Fibroblast of the conjunctiva (primary cell): ENCODE results near the gene PATZ1.
"Not testable (repeated sequence)": the region's sequence is repeated elsewhere in the genome, so short reads cannot be mapped to it uniquely, and the experiment has no call there.

Source experiments
- DNase-seq: peaks from one replicate; pipeline ENCODE4 v3.0.0-alpha.2; 2010; ENCODE audit warnings: low read depth

PATZ1 gene

GRCh38 chr22:31346255-31346732 lies at the start of gene PATZ1:
PATZ1 (minus strand) TSS chr22:31346346; CDS start chr22:31345602, 744 bp downstream.
- DNase-seq, result peak; percentile 68

DNA sequence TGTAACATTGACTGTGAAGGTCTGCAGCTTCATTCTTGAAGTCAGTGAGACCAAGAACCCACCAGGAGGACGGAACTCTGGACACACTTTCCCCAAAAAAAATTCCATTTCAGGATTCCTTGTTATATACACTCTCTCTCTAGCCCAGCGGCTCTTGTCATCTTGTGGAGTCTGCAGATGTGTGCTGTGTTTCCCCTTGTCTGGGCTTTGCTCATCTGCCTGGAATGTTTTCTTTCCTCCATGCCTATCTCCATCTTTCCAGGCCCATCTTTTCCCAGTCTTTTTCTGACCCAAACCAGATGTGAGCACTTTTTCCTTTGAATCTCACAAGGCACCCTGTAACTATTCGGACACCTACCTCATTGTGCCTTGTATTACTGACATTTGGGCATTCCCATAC lies 48.2 kb upstream of the PATZ1 start:
- DNase-seq, result no peak

DNA sequence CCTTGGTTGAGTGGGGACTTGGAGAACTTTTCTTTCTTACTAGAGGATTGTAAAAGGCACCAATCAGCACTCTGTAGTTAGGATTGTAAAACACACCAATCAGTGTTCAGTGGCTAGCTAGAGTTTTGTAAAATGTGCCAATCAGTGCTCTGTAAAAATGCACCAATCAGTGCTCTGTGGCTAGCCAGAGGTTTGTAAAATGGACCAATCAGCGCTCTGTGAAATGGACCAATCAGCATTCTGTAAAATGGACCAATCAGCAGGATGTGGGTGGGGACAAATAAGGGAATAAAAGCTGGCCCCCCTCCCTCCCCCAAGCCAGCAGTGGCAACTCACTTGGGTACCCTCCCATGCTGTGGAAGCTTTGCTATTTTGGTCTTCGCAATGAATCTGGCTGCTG lies 47.7 kb upstream of the PATZ1 start:
- DNase-seq, result no peak

DNA sequence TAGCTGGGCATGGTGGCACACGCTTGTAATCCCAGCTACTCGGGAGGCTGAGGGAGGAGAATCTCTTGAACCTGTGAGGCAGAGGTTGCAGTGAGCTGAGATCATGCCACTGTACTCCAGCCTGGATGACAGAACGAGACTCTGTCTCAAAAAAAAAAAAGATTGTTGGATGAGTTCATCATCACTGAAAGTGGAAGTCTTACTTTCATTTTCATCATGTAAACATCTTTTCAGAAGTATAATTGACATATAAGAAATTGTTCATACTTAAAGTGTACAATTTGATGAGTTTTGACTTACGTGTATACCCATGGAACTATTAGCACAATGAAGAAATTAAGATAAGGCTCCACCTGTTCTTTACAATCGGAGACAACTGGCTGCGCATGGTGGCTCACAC lies 32.5 kb upstream of the PATZ1 start:
- DNase-seq, result not testable (repeated sequence)

- DNase-seq, result no peak
Measured at GRCh38 chr22:31378123-31378522, 32.0 kb upstream of the PATZ1 start.

- DNase-seq, result no peak
Measured at GRCh38 chr22:31377612-31378011, 31.5 kb upstream of the PATZ1 start.

DNA sequence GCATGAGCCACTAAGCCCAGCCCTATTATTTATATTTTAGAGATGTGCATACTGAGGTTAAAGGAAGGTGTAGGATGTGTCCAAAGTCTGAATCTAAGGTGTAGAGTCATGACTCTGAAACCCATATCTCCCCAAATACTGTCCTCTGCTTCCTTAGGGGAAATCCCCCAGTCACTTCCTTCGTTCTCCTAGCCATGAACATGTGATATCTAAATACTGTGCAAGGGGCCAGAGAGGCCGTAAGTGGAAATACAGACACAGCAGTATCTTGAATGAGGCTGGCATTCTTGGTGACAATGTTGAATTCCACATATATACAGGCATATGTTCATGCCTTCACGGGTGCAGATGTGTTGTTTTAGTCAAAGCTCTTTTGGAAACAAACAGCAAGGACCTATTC lies 21.3 kb upstream of the PATZ1 start:
- DNase-seq, result no peak

DNA sequence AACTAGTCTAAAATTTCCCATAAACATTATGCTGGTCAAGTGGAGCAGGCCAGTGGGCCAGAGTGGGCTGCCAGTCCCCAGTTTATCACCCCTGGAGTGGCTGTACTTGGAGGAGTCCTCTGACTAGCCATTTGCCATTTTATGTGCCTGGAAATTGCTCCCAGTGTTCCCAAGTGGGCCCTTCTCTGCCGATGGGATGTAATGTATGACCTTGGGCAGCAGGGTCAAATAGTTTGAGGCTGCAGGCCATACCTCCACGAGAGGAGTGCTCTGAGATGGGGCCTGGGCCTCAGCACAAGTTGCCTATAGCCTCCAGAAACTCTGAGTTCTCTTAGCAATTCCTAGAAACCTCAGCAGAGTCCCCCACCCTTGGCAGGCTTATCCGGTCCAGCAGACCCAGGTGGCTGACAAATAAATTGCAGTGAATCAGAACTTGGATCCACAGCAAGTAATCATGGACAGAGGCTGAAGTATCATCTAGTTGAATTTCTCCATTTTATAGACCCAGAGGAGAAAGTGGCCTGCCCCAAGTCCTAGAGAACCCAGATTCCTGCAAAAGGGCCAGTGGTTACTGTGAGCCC lies 17.8 kb upstream of the PATZ1 start:
- no peak for DNase-seq

- no peak for DNase-seq
Measured at GRCh38 chr22:31361743-31362142, 15.6 kb upstream of the PATZ1 start.

DNA sequence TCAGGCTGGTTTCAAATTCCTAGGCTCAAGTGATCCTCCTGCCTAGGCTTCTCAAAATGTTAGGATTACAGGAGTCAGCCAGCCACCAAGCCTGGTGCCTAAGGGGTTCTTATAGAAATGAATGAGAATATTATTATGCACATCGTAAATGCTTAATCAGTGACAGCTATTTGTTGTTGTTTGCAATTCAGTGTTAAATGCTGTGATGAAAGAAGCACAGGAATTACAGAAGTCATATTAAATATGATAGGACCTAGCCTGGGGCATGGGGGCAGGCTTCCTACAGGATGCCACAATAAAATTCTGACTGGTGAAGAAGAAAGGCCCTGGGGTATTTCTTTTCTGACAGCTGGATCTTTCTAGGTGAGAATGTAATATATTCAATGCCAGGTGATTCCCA lies 13.9 kb upstream of the PATZ1 start:
- no peak for DNase-seq

- DNase-seq, result no peak
Measured at GRCh38 chr22:31354515-31354914, 8.4 kb upstream of the PATZ1 start.

- no peak for DNase-seq
Measured at GRCh38 chr22:31350410-31350863, 4.3 kb upstream of the PATZ1 start.

- DNase-seq, result no peak
Measured at GRCh38 chr22:31349960-31350359, 3.8 kb upstream of the PATZ1 start.

DNA sequence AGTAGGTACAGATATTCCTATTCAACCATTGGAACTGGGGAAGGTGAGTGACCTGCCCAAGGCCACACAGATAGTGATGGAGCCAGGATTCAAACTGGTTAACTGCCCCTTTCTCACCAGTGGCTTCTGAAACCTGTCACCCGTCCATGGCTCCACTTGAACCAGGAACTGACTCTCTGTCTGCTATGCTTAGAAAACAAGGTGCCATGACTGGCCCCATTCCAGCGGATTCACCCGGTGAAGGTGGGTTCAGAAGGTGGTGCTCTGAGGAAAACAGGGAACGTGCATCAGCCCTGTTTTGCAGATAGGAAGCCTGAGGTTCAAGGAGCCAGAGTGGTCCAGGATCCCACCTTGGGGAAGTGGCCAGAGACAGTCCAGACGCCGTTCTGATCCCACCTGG lies 2.6 kb upstream of the PATZ1 start:
- DNase-seq, result no peak

DNA sequence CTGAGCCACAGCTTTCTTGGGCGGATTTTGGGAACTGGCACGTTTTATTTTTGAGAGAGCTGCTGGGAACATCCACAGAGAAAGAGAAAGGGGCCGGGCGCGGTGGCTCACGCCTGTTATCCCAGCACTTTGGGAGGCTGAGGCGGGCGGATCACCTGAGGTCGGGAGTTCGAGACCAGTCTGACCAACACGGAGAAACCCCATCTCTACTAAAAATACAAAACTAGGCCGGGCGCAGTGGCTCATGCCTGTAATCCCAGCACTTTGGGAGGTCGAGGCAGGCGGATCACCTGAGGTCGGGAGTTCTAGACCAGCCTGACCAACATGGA lies 1.8 kb upstream of the PATZ1 start:
- DNase-seq, result not testable (repeated sequence)

DNA sequence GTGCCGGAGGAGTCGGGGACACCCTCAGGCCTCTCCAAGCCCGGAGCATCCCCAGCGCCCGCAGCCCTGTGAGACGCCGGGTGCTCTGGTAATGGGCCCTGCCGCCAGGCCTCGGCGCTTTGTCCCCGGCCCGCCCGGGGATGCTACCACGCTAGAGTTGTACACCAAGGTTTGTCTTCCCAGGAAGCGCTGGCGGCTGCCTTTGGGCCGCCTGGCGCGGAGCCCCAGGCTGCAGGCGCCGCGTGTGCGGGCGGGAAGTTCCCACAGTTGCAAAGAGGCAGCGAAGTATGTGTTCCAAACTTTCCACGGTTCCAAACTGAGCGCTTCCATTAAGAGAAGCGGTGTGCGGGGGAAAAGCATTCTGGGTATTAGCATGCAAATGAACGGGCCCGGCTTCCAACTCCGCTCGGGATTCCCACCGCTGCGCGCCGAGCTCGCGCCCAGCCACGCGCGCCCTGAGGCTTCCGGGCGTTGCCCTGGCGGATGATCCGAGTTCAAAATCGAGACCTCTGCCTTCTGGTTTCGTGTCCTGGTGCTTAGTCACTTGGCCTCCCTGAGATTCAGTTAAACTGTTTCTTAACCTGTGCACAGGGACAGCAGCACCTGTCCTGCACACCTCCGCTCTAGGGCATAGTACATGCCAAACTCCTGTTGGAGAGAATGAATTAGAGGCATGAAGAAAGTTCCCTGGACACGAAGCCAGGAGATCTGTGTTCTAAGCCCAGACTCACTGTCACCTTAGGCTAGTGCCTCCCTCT lies 1.3 kb upstream of the PATZ1 start:
- DNase-seq, result peak; percentile 22

GRCh38 chr22:31346733-31347250 lies 646 bp upstream of the PATZ1 start:
- peak; percentile 16 for DNase-seq

GRCh38 chr22:31345331-31346254 lies 553 bp downstream of the PATZ1 start:
- peak; percentile 40 for DNase-seq

DNA sequence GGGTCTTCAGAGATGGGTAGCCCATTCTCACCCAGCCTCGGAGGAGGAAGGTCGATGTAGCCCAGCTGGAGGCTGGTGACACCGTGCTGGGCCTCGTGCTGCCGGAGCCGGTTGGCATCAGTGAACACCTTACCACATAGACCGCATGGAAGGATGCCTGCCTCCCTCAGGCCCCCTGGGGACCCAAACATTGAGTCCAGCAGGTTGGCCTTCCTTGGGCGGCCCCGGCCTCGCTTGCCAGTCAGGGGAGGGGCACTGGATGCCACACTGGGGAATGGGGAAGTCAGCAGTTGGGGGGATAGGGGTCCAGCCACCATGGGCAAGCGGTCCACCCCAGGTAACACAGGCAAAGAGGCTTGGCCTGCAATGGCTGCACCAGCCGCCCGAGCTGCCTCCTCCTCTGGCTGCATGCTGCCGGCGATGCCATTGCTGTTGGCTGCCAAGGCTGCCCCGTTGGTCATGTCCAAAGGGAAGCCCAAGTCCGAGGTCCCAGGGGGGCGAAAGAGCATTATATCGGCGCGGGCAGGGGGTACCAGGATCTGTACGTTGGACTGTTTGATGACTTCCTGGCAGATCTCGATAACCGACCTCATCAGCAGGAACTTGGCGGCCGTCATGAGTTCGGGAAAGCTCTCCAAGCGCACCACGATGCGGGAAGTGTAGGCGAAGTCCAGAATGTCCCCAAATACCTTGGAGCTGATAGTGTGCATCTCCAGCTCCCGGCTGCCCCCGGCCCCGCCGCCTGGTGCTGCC lies 1.4 kb downstream of the PATZ1 start:
- no peak for DNase-seq

GRCh38 chr22:31344256-31344577 lies 1.9 kb downstream of the PATZ1 start:
- no peak for DNase-seq

DNA sequence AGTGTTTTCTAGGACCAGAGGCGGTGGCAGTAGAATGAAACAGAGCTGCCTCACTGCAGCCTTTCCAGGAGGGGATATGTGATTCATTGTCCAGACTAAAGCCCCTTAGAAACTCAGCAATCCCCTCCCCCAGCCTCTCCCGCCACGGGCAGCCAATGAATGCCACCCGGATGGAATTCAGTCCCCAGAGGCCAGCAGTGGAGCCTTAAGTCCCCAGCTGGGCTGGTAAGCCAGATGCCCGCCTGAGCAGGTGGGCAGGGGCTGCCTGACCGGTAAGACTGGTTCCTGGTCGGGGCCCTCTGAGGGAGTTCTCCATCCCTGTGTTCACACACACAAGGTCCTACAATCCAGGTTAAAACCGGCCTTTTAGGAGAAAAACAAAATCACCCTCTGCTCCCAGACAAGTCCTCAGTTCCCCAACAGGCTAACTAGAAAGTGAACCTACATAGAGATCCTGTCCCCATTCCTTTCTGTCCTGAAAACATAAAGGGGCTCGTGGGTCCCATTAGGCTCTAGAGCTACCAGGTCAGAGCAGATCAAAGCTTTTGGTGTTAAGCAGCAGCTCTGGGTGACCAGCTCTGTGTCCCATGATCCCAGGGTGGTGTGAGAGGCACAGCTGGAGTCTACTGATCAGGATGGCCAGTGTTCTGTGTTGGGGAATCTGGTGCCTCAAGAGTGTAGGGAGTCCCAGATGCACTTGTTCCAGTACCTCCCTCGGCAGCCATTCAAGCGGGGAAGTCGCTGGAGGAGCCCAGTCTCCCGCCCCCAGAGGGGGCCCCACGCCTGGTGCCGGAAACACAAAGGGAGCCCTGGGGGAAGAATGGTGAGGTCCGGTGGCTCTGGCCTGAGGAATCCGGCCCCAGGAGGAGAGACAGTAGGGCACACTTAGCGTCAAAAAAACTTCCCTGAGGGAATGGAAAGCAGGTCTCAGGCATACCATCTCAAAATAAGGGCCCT lies 2.6 kb downstream of the PATZ1 start:
- DNase-seq, result no peak
